Esophagus squamous epithelium (tissue), 5 donors: Measurements from ENCODE around the gene LMAN1L. TPM values are rescaled to one million over a fixed set of nuclear protein-coding genes. Genes with fewer than 3 reads are reported as not detected.

ENCODE experiments used
- DNase-seq: peaks from one replicate; lab custom pipeline; 2025; lab: John Stamatoyannopoulos, UW
- H3K27ac ChIP-seq, 4 donors: fragments of 200-600 bp; sonication (generic); one replicate each; pipeline ENCODE4 v1.5.1; 2016 to 2019; ENCODE audit warnings: mild to moderate bottlenecking in 1 of 4
- H3K27me3 ChIP-seq, 4 donors: fragments of 200-600 bp; sonication (generic); 1 replicate in 3 of 4; 2 replicates in 1 of 4; pipeline versions ENCODE4 v1.5.1 to v1.6.0; 2017 to 2021; ENCODE audit warnings: antibody characterized with exemption in 1 of 4
- H3K36me3 ChIP-seq, 3 donors: fragments of 200-600 bp; sonication (generic); one replicate each; pipeline ENCODE4 v1.5.1; 2016 to 2019
- H3K4me1 ChIP-seq, 3 donors: fragments of 200-600 bp; sonication (generic); one replicate each; pipeline ENCODE4 v1.5.1; 2017 to 2019
- H3K4me3 ChIP-seq, 4 donors: fragments of 200-600 bp; sonication (generic); 1 replicate in 3 of 4; 2 replicates in 1 of 4; pipeline ENCODE4 v1.5.1; 2016 to 2019; ENCODE audit warnings: mild to moderate bottlenecking in 2 of 4, moderate library complexity in 1 of 4
- H3K9me3 ChIP-seq, 3 donors: fragments of 200-600 bp; sonication (generic); one replicate each; pipeline ENCODE4 v1.5.1; 2016 to 2019
- CTCF ChIP-seq, 6 experiments: fragments of 450-650 bp in 4 of 6; fragments of 200-600 bp in 2 of 6; sonication (generic) in 2 of 6; IDR thresholded peaks; one replicate each; pipeline ENCODE4 v1.5.1; 2016 to 2019; ENCODE audit warnings: antibody characterized with exemption in 6 of 6, mild to moderate bottlenecking in 4 of 6, moderate library complexity in 4 of 6
- POLR2A ChIP-seq, 4 donors: fragments of 450-650 bp; IDR thresholded peaks; one replicate each; pipeline ENCODE4 v1.6.1; 2017; ENCODE audit warnings: antibody characterized with exemption in 4 of 4, mild to moderate bottlenecking in 4 of 4, moderate library complexity in 3 of 4
- WGBS, 2 donors: methylation state at CpG; one replicate each; pipeline ENCODE4 v1.1.5; 2018; 5-methylcytosine and 5-hydroxymethylcytosine counted together
- intact Hi-C: fragments of 100-400 bp; cut with DNase I; formaldehyde crosslinking; loops from one replicate; pipeline ENCODE4 v1.15.0; 2022
- total RNA-seq, 4 donors: library from RNA; depleted of rRNA; stranded (reverse); fragments of >200 nt; gene quantifications; one replicate each; pipeline ENCODE4 v1.1.0, GENCODE V29; 2016
- donor health status: DM: yes; HTN: yes; CAD: no.

LMAN1L gene
- total RNA-seq, 4 donors from 2014 or later: 0.18 TPM; not detected in 3

- intact Hi-C loops: loop anchor here (10.0 kb wide), 1 partner anchor 95 kb away; the partner anchor contains the start of gene FAM219B
- WGBS, 2 donors: 51 to 61% methylated on average over 2 to 3 of the region's 3 CpGs
- no peak for TF ChIP-seq POLR2A (IDR thresholded peaks at IDR 0.05)
- no peak for TF ChIP-seq CTCF (IDR thresholded peaks at IDR 0.05)
- no peak for DNase-seq
- Histone ChIP-seq H3K4me3 (no peak overlapping the region), H3K27ac (no peak overlapping the region), H3K9me3 (no peaks in the 10 kb centered on the region), H3K27me3 (no peaks in the 10 kb centered on the region), H3K4me1 (peaks cover 0 to 27% (median 6%) of the 10 kb centered on the region in 3 donors), H3K36me3 (peaks cover 0 to 8% (median 0%) of the 10 kb centered on the region in 3 donors)
Measured at GRCh38 chr15:74809956-74810355, 2.7 kb upstream of the LMAN1L start.

- H3K9me3 ChIP-seq: no peaks in the 10 kb centered on the region
- no peak overlapping the region for H3K4me3 ChIP-seq
- intact Hi-C loops: no loop called here
- no peaks in the 10 kb centered on the region for H3K27me3 ChIP-seq
- peak overlapping the region in 1 of 4 donors; percentile 9 for H3K27ac ChIP-seq
- 54 to 78% methylated on average over 7 to 9 of the region's 10 CpGs for WGBS, 2 donors
- H3K36me3 ChIP-seq: no peaks in the 10 kb centered on the region
- TF ChIP-seq POLR2A (IDR thresholded peaks at IDR 0.05) (no peak), CTCF (IDR thresholded peaks at IDR 0.05) (no peak)
- peaks cover 7 to 51% (median 27%) of the 10 kb centered on the region in 3 donors for H3K4me1 ChIP-seq
- no peak for DNase-seq
Measured at GRCh38 chr15:74815121-74815934, 2.7 kb downstream of the LMAN1L start.

- Histone ChIP-seq H3K36me3 (no peaks in the 10 kb centered on the region), H3K27ac (peak overlapping the region in 1 of 4 donors; percentile 76), H3K9me3 (no peaks in the 10 kb centered on the region), H3K27me3 (no peaks in the 10 kb centered on the region), H3K4me3 (no peak overlapping the region), H3K4me1 (peaks cover 7 to 51% (median 27%) of the 10 kb centered on the region in 3 donors)
- no peak for DNase-seq
- TF ChIP-seq CTCF (IDR thresholded peaks at IDR 0.05) (no peak), POLR2A (IDR thresholded peaks at IDR 0.05) (no peak)
- WGBS, 2 donors: 67 to 100% methylated on average over 1 of the region's 15 CpGs
- intact Hi-C loops: no loop called here
Measured at GRCh38 chr15:74815961-74816360, 3.3 kb downstream of the LMAN1L start.

- H3K27ac ChIP-seq: peak overlapping the region; percentile 43 to 76 (median 66)
Measured at GRCh38 chr15:74816624-74817369, 4.2 kb downstream of the LMAN1L start.

More at GRCh38 chr15:74816624-74817369, 4.2 kb downstream of the LMAN1L start:
- Histone ChIP-seq H3K4me1 (peaks cover 7 to 51% (median 27%) of the 10 kb centered on the region in 3 donors), H3K36me3 (no peaks in the 10 kb centered on the region), H3K27me3 (no peaks in the 10 kb centered on the region), H3K9me3 (no peaks in the 10 kb centered on the region), H3K4me3 (no peak overlapping the region)
- WGBS, 2 donors: 36 to 51% methylated on average over 9 of the region's 19 CpGs
- intact Hi-C loops: no loop called here
- DNase-seq: no peak
- no peak for TF ChIP-seq POLR2A (IDR thresholded peaks at IDR 0.05)
- no peak for TF ChIP-seq CTCF (IDR thresholded peaks at IDR 0.05)
